ENCODE results near the gene TSPAN31. TPM values are rescaled to one million over a fixed set of nuclear protein-coding genes. Genes with fewer than 3 reads are reported as not detected.
A peak's percentile ranks its signal among the peaks of the same experiment; 100 is the strongest.

The TSPAN31 gene
- total RNA-seq, 1 donor from 2014 or later, result 50.7 TPM

- peak; percentile 97 for DNase-seq (ENCODE audit: low read depth)
Measured at GRCh38 chr12:57735198-57735855, 9.5 kb upstream of the TSPAN31 start.

GRCh38 chr12:57735952-57736740 is 8.7 kb upstream of the TSPAN31 start:
- peak; percentile 86 for DNase-seq (ENCODE audit: low read depth)

GRCh38 chr12:57736741-57737466 is 7.9 kb upstream of the TSPAN31 start:
- DNase-seq (ENCODE audit: low read depth), result no peak

- peak; percentile 52 for DNase-seq (ENCODE audit: low read depth)
Measured at GRCh38 chr12:57737467-57738460, 7.1 kb upstream of the TSPAN31 start.

GRCh38 chr12:57738661-57739237 is 6.1 kb upstream of the TSPAN31 start, which contains the start of gene AGAP2:
Gene AGAP2, minus strand, starts transcription at chr12:57738742. Its CDS starts 496 bp downstream, at chr12:57738246.
- peak; percentile 50 for DNase-seq (ENCODE audit: low read depth)

GRCh38 chr12:57739387-57739786 is 5.5 kb upstream of the TSPAN31 start:
- DNase-seq (ENCODE audit: low read depth), result no peak

GRCh38 chr12:57739914-57740538 is 4.8 kb upstream of the TSPAN31 start:
- DNase-seq (ENCODE audit: low read depth), result no peak

GRCh38 chr12:57740656-57741412 is 4.0 kb upstream of the TSPAN31 start:
- no peak for DNase-seq (ENCODE audit: low read depth)

GRCh38 chr12:57741413-57741789 is 3.4 kb upstream of the TSPAN31 start:
- DNase-seq (ENCODE audit: low read depth), result no peak

- DNase-seq (ENCODE audit: low read depth), result no peak
Measured at GRCh38 chr12:57741844-57742738, 2.7 kb upstream of the TSPAN31 start.

GRCh38 chr12:57743769-57744168 is 1.1 kb upstream of the TSPAN31 start:
- DNase-seq (ENCODE audit: low read depth), result no peak

GRCh38 chr12:57744194-57744776 is 554 bp upstream of the TSPAN31 start:
- no peak for DNase-seq (ENCODE audit: low read depth)

- DNase-seq (ENCODE audit: low read depth), result no peak
Measured at GRCh38 chr12:57745485-57745881, 644 bp downstream of the TSPAN31 start.

- no peak for DNase-seq (ENCODE audit: low read depth)
Measured at GRCh38 chr12:57746025-57746424, 1.2 kb downstream of the TSPAN31 start.

- DNase-seq (ENCODE audit: low read depth), result no peak
Measured at GRCh38 chr12:57749061-57749460, 4.2 kb downstream of the TSPAN31 start.

- DNase-seq (ENCODE audit: low read depth), result no peak
Measured at GRCh38 chr12:57750561-57751431, 6.0 kb downstream of the TSPAN31 start.

- DNase-seq (ENCODE audit: low read depth), result no peak
Measured at GRCh38 chr12:57751432-57751787, 6.6 kb downstream of the TSPAN31 start.

Data from myocyte (in vitro differentiated cells).